ENCODE data around the gene PSPC1. TPM values are rescaled to one million over a fixed set of nuclear protein-coding genes. Genes with fewer than 3 reads are reported as not detected.

The PSPC1 gene
- total and polyA plus RNA-seq, 2 of the 13 experiments (the other 11 are each of a cell fraction or from before 2014, with no cell fraction given): 33.5 to 94.0 TPM

DNA sequence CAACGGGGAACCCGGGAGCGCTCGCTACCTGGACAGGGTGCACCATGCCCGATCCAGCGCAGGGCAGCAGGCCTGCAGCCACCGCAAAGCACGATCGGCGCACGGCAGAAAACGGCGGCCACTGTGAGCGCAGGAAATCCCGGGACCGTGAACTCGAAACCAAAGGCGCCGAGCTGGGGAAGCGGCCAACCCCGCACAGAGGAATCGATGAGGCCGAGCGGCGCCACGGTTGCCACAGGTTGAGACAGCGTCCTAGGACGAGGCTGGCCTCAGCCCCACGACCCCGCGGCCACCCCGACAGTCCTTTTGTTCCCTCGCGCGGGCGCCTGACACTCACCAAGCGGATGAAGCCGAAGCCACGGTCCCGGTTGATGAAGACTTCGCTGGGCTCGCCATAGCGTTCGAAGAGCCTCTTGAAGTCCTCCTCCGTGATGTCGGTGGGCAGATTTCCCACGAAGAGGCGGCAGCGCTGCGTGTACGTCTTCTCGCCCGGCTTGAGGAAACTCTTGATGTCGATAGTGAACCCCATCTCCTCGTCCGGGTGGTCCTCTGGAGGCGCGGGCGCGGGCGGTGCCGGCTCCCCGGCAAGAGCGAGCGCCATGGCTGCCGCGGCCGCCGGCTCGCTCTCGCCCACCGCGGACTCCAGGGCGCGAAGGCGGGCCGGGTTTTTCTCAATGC is 557 bp downstream of the PSPC1 start (continued):
- TF ChIP-seq ZNF234 (CRISPR knock-in tag; conservative IDR thresholded peaks at IDR 0.05) (0 out of 2 replicates have a peak, but pooled peaks have one; percentile 50), ZNF788 (CRISPR knock-in tag; IDR thresholded peaks at IDR 0.05; ENCODE audit: borderline replicate concordance) (no peak), NFKB2 (CRISPR knock-in tag; IDR thresholded peaks at IDR 0.05; ENCODE audit: borderline replicate concordance) (0 out of 2 replicates have a peak, but pooled peaks have one; percentile 43), FOXK1 (CRISPR knock-in tag; IDR thresholded peaks at IDR 0.05; ENCODE audit: borderline replicate concordance, low read depth) (0 out of 2 replicates have a peak, but pooled peaks have one; percentile 13), GABPB1 (CRISPR knock-in tag; IDR thresholded peaks at IDR 0.05) (peak; percentile 23; the same call in 1 of the 2 replicates), HNRNPLL (IDR thresholded peaks at IDR 0.05; ENCODE audit: low read depth, low read length, poor library complexity, severe bottlenecking) (peak; percentile 51), ZNF672 (CRISPR knock-in tag; IDR thresholded peaks at IDR 0.05) (no peak), ZNF430 (CRISPR knock-in tag; IDR thresholded peaks at IDR 0.05) (0 out of 2 replicates have a peak, but pooled peaks have one; percentile 29), KMT2A (CRISPR knock-in tag; IDR thresholded peaks at IDR 0.05) (peak; percentile 81), ZNF121 (CRISPR knock-in tag; IDR thresholded peaks at IDR 0.05) (no peak), DPF2 (CRISPR knock-in tag; IDR thresholded peaks at IDR 0.05; ENCODE audit: borderline replicate concordance, low read depth) (no peak), JDP2 (CRISPR knock-in tag; IDR thresholded peaks at IDR 0.05; ENCODE audit: borderline replicate concordance) (no peak), ZNF709 (CRISPR knock-in tag; IDR thresholded peaks at IDR 0.05) (peak; percentile 45; the same call in 1 of the 2 replicates), ZNF891 (CRISPR knock-in tag; IDR thresholded peaks at IDR 0.05) (0 out of 2 replicates have a peak, but pooled peaks have one; percentile 27), GABPA (IDR thresholded peaks at IDR 0.05; ENCODE audit: low read depth, low read length) (no peak), GABPA (CRISPR knock-in tag; IDR thresholded peaks at IDR 0.05; ENCODE audit: low read depth) (no peak), YEATS4 (CRISPR knock-in tag; IDR thresholded peaks at IDR 0.05; ENCODE audit: borderline replicate concordance) (0 out of 2 replicates have a peak, but pooled peaks have one; percentile 16), ZNF558 (CRISPR knock-in tag; IDR thresholded peaks at IDR 0.05; ENCODE audit: borderline replicate concordance) (0 out of 2 replicates have a peak, but pooled peaks have one; percentile 47)
- TF ChIP-seq, protein P1, sequence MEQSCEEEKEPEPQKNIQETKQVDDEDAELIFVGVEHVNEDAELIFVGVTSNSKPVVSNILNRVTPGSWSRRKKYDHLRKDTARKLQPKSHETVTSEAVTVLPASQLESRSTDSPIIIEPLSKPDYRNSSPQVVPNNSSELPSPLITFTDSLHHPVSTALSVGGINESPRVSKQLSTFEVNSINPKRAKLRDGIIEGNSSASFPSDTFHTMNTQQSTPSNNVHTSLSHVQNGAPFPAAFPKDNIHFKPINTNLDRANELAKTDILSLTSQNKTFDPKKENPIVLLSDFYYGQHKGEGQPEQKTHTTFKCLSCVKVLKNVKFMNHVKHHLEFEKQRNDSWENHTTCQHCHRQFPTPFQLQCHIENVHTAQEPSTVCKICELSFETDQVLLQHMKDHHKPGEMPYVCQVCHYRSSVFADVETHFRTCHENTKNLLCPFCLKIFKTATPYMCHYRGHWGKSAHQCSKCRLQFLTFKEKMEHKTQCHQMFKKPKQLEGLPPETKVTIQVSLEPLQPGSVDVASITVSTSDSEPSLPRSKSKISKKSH (CRISPR knock-in tag; IDR thresholded peaks at IDR 0.05; ENCODE audit: borderline replicate concordance): peak; percentile 80; the same call in 1 of the 2 replicates
- TF ChIP-seq, protein P2, sequence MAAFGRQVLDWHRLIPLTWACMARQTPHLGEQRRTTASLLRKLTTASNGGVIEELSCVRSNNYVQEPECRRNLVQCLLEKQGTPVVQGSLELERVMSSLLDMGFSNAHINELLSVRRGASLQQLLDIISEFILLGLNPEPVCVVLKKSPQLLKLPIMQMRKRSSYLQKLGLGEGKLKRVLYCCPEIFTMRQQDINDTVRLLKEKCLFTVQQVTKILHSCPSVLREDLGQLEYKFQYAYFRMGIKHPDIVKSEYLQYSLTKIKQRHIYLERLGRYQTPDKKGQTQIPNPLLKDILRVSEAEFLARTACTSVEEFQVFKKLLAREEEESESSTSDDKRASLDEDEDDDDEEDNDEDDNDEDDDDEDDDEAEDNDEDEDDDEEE (CRISPR knock-in tag; IDR thresholded peaks at IDR 0.05): no peak
- TF ChIP-seq, protein P3, sequence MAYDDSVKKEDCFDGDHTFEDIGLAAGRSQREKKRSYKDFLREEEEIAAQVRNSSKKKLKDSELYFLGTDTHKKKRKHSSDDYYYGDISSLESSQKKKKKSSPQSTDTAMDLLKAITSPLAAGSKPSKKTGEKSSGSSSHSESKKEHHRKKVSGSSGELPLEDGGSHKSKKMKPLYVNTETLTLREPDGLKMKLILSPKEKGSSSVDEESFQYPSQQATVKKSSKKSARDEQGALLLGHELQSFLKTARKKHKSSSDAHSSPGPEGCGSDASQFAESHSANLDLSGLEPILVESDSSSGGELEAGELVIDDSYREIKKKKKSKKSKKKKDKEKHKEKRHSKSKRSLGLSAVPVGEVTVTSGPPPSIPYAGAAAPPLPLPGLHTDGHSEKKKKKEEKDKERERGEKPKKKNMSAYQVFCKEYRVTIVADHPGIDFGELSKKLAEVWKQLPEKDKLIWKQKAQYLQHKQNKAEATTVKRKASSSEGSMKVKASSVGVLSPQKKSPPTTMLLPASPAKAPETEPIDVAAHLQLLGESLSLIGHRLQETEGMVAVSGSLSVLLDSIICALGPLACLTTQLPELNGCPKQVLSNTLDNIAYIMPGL (CRISPR knock-in tag; IDR thresholded peaks at IDR 0.05; ENCODE audit: borderline replicate concordance in 1 of 2, low read depth in 1 of 2): peak in 1 of 2 experiments; percentile 67; a peak in 3 of 4 replicates
- TF ChIP-seq, protein P4, sequence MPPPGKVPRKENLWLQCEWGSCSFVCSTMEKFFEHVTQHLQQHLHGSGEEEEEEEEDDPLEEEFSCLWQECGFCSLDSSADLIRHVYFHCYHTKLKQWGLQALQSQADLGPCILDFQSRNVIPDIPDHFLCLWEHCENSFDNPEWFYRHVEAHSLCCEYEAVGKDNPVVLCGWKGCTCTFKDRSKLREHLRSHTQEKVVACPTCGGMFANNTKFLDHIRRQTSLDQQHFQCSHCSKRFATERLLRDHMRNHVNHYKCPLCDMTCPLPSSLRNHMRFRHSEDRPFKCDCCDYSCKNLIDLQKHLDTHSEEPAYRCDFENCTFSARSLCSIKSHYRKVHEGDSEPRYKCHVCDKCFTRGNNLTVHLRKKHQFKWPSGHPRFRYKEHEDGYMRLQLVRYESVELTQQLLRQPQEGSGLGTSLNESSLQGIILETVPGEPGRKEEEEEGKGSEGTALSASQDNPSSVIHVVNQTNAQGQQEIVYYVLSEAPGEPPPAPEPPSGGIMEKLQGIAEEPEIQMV (CRISPR knock-in tag; IDR thresholded peaks at IDR 0.05; ENCODE audit: low read depth): 0 out of 2 replicates have a peak, but pooled peaks have one; percentile 8
